M059J (cell line): ENCODE data around the gene KCNK1. TPM values are rescaled to one million over a fixed set of nuclear protein-coding genes. Genes with fewer than 3 reads are reported as not detected.
"Not testable (repeated sequence)": the region's sequence is repeated elsewhere in the genome, so short reads cannot be mapped to it uniquely, and the experiment has no call there.

Experiments
- DNase-seq: peaks from one replicate; pipeline ENCODE4 v3.0.0-alpha.2; 2012; ENCODE audit warnings: low read depth
- total RNA-seq: library from RNA; depleted of rRNA; stranded (reverse); fragments of >200 nt; shearing (Covaris generic); gene quantifications from 2 replicates; pipeline ENCODE4 v1.2.3, GENCODE V29; 2014

KCNK1 gene
- total RNA-seq, 1 experiment from 2014 or later, result 5.9 TPM

GRCh38 chr1:233665575-233666270 is 51.8 kb downstream of the KCNK1 start:
- no peak for DNase-seq

DNA sequence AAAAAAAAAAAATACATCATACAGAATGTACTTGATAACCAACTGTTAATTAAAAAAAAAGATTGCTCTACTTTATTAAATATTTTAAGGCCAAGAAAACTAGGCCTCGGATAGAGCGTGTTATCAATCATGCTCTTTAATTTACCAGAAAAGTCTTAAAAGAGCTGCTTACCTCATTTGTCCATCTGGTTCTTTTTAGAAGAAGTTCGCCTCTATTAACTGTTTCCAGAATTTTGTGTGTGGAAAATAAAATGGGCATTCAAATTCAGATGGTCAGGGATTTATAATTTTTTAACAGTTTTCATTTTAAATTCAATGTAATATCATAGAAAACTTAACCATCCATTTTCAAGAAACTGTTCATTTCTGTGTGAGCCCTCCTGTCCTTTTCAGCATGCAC is 53.8 kb downstream of the KCNK1 start:
- DNase-seq, result no peak

DNA sequence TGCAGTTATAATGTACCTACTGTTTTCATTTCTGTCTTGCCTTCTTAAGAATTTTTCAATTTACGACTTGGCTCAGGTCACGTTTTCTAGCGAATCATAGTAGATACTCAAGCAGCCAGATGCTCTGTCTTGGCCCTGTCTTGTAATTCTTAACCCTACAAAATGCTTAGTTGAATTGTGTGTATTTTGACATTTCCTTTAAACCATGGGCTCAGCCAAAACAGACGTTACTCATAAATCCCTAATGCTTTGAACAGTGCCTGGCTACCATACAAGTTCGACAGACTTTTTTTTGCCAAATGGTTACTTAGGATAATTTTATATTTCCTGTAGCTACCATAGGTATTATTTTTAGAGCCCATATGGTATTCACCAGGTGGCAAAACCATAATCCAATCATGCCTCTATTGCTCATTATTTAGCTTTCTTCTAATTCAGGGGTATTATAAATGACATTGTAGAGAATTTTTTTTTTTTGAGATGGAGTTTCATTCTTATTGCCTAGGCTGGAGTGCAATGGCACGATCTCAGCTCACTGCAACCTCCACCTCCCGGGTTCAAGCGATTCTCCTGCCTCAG is 54.3 kb downstream of the KCNK1 start:
- DNase-seq, result peak; percentile 25

GRCh38 chr1:233668725-233669294 is 54.9 kb downstream of the KCNK1 start:
- DNase-seq, result peak; percentile 92

DNA sequence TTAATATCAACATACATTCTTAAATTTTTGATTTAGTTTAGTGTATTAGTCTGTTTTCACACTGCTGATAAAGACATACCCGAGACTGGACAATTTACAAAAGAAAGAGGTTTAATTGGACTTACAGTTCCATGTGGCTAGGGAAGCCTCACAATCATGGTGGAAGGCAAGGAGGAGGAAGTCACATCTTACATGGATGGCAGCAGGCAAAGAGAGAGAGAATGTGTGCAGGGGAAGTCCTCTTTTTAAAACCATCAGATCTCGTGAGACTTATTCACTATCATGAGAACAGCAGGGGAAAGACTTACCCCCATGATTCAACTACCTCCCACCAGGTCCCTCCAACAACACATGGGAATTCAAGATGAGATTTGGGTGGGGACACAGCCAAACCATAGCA is 56.5 kb downstream of the KCNK1 start:
- DNase-seq, result not testable (repeated sequence)

- no peak for DNase-seq
Measured at GRCh38 chr1:233671286-233671685, 57.4 kb downstream of the KCNK1 start.

DNA sequence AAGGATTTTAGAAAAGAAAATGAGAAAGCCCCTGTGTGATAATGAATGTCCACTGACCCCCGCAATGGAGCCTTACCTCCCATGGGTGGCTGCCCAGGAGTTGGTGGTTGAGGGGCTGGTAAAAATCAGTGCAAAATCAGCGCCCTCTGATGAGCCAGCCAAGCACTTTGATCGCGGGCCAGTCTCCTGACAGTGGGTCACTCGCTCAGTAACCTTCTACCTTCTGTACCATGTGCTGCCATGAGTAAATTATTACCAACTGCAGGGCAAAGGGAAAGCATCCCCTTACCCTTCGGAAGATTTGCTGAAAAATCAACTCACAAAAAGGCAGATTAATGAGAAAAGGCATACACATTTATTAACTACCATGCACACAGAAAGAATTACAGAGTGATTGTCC is 58.8 kb downstream of the KCNK1 start:
- DNase-seq, result no peak

DNA sequence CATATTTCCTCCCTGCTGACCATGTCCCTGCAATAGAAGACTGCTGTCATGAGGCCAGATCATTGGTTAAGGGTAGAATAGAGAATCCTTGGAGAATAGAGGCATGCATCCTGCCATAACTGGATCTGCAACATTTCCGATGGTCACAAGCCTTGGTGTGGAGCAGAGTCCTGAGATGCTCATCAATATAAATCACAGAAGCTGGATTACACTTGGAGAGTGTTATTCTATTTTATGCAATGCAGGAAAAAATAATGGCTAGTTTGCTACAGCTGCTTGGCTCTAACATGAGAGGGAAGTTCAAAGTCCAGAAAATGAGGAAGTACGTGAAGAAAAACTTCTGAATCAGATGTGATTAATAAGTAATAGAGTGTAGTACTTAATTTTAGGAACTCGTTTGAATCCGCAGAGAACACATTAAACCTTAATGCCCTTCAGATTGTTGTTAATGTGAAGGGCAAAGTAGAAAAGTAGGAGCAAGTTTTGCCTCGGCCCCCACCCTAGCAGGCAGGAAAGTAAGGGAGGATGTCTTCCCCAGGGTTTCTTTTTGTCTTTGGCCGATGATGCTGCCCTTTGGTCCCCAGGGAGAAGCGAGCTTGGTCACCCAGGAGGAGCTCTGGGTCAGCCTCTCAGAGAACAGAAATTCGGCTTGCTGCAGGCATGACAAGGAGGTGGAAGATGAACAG is 59.5 kb downstream of the KCNK1 start:
- DNase-seq, result no peak

DNA sequence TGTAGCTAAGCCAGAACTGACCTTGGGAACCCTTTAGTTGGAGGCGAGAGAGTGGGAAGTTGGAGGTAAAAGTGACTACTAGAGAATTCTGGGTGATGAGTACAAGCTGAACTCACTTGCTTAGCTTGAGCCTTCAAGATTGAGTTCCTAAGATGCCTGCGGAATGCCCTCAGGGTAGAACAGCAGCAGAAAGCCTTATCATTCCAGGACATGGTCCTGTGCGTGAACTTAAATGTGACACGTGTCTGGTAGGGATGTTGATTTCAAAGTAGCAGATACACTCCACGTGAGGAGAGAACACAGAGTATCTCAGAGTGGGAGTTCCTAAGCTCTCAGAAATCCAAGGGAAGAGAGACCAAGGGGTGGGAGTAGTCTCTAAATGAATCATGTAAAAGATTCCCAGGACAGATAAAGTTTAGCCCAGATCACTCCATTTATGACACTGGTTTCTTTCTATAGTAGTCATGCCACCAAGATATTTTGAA is 60.1 kb downstream of the KCNK1 start:
- DNase-seq, result peak; percentile 93

- DNase-seq, result no peak
Measured at GRCh38 chr1:233675446-233675845, 61.5 kb downstream of the KCNK1 start.

DNA sequence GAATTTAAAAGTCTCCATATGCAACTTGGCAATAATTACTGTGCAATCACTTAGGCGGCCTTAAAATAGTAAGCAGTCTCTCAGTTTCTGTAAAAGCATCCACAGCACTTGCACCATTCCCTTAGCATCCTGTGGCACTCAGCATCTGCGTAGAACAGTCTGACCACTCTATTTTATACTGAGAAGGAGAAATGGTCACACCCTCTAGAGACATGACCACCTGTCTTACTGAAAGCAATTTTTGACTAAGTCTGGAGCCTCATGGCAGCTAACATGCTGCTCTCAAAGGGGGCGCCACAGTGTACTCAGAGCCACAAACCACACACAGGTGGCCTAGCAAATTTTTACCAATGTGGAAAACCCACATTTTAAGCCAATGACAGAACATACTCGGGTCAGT is 62.0 kb downstream of the KCNK1 start:
- no peak for DNase-seq

DNA sequence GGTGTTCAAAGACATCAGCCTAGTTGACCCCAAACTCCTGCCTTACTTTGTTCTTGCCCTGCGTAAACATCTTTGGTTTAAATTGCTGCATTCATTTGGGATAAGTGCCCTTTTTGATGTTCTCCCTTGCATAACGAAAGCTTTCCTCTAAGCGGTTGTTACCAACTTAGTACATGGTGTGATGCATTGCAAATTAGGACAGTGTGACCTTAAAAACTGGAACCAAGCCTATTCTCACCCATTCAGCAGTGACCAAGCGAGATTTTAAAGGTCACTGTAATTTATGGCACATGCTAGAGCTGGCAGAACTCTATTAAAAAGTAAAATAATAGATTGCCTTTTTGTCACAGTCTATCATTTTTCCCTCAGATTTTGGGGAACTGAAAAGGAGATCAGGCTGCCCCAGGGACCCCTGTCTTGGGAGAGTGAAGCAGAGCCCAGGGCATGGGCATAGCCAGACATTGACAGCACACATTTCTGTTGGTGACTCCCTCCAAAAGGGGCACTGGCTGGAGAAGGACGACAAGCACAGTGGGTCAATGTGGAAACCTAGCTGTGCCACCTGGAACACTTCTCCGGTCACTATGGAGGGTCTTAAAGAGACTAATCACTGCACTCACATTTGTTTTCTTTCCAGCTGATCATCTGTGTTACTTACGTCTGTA is 63.9 kb downstream of the KCNK1 start:
- DNase-seq, result no peak

- DNase-seq, result no peak
Measured at GRCh38 chr1:233679030-233679429, 65.1 kb downstream of the KCNK1 start.

DNA sequence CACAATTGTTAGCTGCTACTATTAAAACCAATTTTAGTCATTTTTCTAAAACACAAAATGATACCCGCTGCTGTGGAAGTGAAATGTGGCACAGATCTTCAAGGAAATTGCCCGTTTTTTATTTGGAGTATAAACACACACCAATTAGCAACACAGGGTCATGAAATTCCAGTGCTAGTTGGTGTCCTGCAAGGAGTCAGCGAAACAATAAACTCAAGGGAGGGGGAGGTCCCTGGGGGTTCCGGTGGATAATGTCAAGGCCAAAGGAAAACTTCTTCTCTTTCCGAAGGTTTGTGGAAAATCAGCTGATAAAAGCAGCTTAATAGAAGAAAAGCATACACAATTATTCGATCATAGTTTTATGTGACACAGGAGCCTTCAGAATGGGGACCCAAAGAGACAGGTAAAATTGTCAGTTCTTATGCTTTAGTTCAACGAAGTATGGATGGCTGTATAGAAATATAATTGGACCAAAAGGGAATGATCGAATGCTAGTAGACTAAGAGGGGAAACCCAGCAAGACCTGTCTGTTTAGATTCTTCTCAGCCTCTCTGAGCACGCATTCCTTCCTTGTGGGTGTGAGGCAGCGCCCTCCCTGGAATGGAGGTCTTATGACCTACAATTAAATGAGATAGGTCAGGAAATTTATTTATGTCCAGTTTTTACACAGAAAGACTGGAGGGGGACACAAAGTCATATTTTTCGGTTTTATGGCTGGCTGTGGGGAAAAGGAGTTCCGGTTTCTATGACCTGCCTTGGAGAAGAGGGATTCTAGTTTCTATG is 65.9 kb downstream of the KCNK1 start:
- no peak for DNase-seq

- DNase-seq, result no peak
Measured at GRCh38 chr1:233681285-233681684, 67.4 kb downstream of the KCNK1 start.

- DNase-seq, result not testable (repeated sequence)
Measured at GRCh38 chr1:233686653-233687052, 72.7 kb downstream of the KCNK1 start.

- DNase-seq, result no peak
Measured at GRCh38 chr1:233689017-233689747, 75.3 kb downstream of the KCNK1 start.

GRCh38 chr1:233689748-233690254 is 75.9 kb downstream of the KCNK1 start:
- DNase-seq, result no peak

DNA sequence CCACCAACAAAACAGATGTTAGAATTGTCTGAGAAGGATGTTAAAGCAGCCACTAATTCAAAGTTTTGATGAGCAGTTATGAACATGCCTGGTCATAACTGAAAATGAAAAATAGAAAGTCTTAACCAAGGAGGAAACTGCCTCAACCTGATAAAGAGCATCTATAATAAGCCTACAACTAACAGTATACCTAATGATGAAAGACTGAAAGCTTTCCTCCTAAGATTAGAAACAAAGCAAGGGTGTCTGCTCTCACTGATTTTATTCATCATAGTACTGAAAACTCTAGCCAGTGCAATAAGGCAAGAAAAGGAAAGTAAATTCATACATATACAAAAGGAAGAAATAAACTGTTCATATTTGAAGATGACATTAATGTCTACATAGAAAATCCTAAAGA is 82.0 kb downstream of the KCNK1 start:
- DNase-seq, result no peak

DNA sequence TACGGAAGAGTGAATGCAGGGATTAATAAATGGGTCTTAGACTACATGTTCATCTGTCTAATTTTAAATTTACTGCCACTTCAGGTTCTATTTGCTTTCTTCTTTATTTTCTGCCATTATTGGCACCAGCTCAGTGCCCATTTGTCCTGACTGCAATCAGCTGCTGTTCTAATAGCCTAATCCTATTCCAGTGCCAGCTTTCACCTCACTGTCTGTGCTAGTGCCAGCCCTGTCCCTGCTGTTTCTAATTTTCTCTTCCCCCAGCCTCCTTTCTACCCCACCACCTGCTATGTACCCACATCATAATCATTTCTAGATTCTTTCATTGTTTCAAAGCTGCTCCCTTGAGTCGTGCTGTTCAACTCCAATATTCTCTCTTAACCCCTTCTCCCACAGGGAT is 86.4 kb downstream of the KCNK1 start:
- DNase-seq, result no peak
